ENCODE results near the gene CCDC12.
A peak's percentile ranks its signal among the peaks of the same experiment; 100 is the strongest.

Gene CCDC12

DNA sequence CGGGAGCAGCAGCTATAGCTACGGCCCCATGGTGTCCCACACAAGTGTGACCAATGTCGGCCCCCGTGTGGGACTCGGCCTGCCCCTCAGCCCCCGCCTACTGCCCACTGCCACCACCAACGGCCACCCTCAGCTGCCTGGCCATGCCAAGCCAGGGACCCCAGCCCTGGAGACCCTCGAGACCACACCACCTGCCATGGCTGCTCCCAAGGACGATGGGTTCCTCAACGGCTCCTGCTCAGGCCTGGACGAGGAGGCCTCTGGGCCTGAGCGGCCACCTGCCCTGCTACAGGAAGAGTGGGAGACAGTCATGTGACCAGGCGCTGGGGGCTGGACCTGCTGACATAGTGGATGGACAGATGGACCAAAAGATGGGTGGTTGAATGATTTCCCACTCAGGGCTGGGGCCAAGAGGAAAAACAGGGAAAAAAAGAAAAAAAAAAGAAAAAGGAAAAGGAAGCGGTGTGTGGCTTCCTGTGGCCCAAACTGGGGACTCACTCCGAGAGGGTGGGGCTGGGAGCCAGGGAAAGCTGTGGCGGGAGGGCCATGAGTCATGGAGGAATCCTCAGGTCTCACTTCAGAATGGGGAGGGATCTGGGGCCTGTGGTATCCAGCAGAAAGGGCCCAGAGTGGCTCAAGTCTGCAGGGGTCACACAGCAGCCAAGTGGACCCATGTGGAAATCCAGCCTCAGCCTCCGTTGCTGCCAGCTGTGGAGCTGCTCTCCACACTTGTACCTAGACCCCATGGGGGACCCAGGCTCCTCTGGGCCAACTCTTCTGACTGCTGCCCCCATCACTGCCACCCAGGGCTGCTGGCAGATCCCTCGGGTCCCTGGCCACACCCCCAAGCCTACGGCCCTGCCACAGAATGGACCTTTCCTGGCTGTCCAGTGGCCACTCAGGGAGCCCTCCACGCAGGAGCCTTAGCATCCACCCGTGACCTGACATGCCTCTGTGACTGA, 72.9 kb downstream of the CCDC12 start:
- no peak for DNase-seq

DNA sequence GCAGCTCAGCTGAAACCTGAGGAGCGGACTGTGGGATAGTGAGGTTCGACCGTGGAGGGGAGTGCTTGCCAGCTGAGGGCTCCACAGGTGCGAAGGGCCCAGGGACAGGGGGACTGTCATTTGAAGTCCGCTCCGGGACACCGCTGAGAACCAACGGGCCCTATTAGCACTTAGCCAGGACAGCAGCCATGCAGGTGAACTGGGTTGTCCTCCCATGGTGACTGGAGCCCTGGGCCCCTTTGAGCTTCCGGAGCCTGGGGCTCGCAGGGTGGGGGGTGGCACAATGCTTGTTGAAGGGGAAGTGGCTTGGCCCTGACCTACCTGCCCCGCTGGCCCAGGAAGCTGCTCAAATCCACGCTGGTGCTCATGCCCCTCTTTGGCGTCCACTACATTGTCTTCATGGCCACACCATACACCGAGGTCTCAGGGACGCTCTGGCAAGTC, 74.3 kb downstream of the CCDC12 start:
- no peak for DNase-seq

DNA sequence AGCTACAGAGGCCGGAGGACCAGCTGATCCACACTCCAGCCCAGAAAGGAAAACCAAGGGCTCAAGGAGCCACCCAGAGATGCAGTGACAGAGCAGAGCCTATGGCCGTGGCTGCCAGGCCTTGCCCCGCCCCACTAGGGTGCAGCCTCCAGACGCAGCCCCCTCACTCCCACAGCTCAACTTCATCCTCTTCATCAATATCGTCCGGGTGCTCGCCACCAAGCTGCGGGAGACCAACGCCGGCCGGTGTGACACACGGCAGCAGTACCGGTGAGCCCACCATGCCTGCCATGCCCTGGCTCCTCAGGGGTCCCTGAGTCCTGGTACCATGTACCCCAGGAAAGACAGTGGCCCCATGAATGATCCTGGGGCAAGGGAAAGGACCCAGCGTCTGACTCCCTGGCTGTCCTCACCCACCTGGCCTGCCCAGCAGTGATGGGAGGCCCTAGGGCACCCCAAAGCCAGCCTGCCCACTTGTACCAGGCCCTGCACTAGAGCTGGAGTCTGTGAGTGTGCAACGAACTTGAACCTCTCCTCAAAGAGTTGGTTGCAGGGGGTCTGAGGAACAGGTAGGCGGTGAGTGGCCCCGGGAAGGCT, 74.9 kb downstream of the CCDC12 start:
- DNase-seq = no peak

DNA sequence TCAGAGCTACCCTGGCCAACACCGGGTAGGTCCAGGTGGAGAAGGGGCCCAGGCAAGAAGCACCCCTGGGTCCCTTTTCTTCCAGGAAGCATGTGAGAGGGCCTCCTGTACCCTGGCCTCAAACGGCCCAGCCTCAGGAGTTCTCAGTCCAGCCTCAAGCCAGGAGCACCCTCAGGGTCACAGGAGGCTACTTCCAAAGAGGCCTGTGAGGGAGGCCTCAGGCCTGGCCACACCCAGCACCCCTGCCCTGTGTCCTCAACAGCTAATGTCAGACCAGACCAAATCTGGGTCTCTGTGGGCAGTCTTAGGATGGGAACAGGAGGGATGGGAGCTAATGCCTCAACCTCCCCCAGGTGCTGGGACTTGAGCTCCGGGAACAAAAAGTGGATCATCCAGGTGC, 75.5 kb downstream of the CCDC12 start:
- no peak for DNase-seq

DNA sequence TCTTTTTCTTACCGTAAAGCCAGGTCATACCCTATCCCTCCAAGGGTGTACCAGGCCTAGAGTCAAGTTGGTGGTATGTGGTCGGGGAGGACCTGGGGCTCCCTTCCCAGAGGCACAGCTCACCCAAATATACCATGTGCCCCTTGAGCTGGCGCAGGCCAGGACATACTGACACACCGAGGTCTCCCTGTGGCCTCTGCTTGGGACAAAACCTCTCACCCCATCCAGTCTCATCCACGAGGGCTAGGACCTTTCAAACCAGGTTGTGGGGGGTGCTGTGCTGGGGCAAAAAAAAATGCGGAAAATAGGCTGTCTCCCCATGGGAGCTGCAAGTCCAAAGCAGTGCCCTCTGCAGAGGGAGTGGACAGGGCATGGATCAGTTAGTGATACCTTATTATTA, 76.2 kb downstream of the CCDC12 start:
- no peak for DNase-seq

DNA sequence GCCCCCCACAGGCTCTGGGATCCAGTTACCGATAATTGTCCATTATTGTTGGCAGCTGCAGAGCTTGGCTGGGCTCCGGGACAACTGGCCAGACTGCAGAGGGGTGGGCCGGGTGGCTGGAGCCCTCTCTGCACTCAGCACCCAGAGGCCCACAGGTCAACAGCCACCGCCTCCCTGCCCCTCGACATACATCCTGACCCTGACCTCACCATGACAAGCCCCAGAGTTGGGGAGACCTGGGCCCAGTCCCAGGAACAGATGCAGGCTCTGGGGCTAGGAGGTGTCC, 76.6 kb downstream of the CCDC12 start:
- no peak for DNase-seq

DNA sequence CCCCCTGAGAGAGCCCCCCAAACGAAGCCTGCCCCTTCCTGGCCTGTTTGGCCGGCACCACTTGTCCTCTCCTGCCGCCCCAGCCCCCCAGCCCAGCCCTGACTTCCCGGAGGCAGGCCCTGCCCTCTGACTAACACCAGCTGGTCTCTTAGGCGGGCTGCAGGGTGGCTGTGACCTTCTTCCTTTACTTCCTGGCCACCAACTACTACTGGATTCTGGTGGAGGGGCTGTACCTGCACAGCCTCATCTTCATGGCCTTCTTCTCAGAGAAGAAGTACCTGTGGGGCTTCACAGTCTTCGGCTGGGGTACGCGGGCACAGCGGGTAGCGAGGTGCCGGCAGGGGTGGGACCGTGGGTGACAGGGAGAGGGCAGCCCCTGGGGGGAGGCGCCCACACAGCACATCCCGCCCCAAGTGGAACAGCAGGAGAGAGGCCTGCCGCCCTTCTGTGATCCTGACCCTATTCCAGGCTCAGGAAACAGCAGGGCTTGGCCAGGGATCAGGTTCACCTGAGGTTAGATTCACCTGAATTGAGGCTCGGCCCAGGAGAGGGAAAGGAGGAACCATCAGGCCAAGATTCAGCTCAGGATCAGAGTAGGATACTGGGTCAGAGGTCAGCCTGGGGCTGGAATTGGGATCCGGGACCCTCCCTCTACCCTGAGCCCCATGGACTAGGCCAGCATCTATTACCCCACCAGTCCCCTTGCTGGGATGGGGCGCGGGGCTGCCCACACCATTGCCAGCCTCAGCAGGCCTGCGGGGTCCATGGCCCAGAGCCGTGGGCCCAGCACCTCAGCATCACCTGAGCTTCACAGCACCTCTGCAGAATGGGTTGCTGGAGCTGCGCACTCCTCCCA, 77.2 kb downstream of the CCDC12 start:
- no peak for DNase-seq

DNA sequence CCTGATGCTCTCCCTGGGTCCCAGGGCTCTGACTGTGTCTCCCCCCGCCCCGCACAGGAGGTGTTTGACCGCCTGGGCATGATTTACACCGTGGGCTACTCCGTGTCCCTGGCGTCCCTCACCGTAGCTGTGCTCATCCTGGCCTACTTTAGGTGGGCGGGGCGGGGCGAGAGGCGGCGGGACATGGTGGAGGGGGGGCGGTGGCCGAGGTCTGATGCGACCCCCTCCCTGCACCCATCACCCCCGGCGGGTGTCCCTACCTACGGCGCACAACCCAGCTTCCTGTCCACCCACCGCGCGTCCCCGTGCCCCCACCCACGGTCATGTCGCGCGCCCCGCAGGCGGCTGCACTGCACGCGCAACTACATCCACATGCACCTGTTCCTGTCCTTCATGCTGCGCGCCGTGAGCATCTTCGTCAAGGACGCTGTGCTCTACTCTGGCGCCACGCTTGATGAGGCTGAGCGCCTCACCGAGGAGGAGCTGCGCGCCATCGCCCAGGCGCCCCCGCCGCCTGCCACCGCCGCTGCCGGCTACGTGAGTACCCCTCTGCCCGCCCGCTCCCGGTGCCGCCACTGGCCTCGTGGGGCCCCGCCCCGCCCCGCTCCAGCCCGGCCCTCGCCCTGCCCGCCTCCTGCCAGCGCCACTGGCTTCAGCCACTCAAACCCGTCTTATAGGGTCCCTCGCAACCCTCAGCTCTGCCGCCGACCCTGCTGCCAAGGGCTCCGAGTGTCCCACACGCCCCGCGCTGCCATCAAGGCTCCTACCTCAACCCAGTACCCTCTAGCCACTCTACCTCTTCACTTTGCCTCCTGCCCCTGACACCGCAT, 78.0 kb downstream of the CCDC12 start:
- no peak for DNase-seq

DNA sequence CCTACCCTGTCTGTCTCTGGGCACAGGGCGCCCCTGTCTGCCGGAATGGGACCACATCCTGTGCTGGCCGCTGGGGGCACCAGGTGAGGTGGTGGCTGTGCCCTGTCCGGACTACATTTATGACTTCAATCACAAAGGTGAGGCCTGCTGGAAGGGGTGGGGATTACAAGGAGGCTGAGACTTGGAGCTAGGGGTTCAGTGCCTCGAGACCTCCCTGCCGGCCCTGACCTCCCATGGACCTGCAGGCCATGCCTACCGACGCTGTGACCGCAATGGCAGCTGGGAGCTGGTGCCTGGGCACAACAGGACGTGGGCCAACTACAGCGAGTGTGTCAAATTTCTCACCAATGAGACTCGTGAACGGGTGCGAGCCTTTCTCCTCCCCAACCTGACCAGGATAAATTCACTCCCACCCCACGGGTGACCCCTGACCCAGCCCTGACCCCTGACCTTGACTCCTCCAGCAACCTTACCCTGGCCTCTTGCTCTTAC, 78.7 kb downstream of the CCDC12 start:
- DNase-seq = no peak

DNA sequence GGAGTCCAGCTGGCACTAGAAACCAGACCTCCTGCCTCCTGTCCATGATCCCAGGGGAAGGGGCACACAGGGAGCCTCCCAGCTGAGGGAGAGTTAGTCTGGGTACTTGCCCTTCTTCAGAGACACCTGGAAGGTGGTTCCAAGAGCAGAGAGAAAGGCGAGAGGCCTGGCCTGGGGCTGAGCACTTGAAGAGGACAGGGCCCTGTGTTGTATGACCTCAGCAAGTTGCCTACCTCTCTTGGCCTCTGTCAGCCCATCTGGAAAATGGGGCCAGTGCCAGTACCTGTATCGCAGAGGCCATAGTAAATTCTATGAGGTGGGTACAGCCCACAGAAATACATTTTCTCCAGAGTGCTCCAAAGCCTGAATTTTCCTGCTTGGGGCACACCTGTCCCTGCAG, 79.5 kb downstream of the CCDC12 start:
- DNase-seq = no peak

DNA sequence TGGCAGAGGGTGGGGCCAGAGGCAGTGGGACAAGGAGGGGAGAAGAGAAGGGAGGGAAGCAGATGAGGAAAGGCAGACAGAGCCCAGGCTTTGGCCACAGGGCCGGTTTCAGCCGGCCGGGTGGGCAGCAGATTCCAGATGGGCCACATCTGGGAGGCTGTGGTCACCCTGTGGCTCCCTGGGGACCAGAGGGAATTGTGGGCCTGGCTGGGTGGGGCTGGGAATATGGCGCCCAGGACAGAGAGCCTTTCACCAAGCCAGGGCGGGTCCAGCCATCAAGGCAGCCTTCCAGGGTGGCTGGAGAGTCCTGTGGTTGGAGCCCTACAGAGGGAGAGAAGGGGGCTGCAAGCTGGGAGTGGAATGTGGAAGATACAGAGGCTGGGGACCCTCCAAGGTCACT, 80.2 kb downstream of the CCDC12 start:
- no peak for DNase-seq

DNA sequence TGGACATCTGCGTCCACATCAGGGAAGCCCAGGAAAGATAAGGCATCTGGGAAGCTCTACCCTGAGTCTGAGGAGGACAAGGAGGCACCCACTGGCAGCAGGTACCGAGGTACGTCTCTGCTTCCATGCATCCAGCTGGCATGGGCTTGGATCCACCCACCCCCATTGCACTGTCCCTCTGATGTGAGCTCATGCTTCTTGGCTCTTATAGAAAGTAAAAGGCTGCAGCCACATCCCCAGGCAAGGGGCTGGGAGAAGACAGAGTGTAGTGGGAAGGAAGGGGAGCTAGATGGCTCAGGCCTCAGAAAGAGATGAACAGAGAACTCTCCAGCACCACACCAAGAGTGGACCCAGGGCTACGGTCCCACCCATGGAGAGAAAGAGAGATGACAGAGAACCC, 80.8 kb downstream of the CCDC12 start:
- DNase-seq = no peak

DNA sequence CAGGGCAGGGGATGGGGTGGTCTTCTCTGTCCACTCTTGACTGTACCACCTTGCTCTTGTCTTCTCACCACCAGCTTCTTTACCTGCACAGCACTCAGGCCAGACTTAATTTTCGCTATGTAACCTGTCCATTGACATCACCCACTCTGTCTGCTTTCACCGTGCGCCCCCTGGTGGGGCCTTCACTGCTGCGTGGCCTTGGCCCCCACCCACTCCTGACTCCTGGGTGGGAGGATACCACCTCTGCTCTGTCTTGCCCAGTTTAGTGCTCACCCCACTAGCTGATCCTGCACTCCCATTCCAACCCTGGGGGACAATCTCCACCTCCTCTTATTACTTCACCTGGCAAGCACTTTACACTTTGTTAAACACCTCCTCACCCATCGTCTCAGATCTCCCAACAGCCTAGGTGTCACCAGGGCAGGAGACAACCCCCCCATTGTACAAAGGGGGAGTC, 81.3 kb downstream of the CCDC12 start:
- no peak for DNase-seq

DNA sequence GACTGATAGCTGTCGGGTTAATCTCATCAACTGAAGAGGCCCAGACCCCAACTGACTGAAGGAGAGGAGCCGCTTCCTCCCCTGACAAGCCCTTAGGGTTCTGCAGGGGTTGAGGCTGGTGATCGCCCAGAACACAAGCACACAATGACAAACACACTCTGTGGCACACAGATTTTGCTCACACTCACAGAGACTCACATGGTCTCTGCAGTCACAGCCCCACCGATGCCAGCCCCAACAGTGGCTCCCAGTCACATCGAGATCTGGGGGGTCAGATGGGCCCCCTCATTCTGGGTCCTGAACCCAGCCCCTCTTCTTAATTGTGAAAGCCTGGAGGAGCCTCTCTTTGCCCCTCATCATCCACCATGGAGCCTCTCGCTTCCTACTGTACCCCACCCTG, 82.3 kb downstream of the CCDC12 start:
- DNase-seq = no peak

DNA sequence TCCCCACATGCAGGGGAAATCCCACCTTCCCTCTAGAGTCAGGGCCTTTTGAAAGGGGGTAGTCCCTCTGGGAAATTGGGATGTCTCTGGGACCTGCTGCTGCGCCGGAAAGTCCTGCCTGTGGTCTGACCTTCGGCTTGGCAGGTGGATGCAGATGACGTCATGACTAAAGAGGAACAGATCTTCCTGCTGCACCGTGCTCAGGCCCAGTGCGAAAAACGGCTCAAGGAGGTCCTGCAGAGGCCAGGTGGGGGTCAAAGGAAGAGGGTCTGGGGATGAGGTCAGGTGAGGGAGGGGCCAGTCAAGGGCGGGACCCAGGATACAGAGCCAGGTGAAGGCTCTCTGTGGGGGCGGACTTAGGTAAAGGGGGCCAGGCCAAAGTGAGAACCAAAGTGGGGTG, 82.8 kb downstream of the CCDC12 start:
- DNase-seq = no peak

DNA sequence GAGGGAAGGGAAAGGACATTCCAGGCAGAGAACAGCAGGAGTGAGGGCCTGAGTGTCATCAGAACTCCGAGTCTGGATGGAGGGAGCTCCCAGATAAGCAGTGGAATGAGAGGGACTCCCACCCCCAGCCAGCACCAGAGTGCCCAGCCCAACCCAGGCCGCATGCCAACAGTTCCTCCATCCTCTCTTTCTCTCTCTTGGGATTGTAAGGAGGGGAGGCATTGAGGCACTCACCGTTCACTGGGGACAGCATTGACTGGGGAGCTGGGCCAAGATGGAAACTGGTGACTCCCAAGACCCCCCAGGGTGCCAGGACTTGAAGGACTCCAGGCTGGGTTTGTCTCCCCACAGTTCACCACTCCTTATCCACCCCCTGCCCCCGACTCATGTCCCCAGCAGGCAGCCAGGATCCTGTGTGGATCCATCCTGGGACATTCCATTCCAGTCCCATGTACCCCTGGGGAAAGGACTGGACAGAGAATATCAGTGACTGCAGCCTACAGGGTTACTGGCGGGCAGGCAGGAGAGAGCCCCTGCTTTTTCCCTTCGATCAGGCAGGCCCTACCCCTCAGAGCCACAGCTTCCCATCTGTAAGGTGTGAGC, 83.3 kb downstream of the CCDC12 start:
- DNase-seq = no peak

DNA sequence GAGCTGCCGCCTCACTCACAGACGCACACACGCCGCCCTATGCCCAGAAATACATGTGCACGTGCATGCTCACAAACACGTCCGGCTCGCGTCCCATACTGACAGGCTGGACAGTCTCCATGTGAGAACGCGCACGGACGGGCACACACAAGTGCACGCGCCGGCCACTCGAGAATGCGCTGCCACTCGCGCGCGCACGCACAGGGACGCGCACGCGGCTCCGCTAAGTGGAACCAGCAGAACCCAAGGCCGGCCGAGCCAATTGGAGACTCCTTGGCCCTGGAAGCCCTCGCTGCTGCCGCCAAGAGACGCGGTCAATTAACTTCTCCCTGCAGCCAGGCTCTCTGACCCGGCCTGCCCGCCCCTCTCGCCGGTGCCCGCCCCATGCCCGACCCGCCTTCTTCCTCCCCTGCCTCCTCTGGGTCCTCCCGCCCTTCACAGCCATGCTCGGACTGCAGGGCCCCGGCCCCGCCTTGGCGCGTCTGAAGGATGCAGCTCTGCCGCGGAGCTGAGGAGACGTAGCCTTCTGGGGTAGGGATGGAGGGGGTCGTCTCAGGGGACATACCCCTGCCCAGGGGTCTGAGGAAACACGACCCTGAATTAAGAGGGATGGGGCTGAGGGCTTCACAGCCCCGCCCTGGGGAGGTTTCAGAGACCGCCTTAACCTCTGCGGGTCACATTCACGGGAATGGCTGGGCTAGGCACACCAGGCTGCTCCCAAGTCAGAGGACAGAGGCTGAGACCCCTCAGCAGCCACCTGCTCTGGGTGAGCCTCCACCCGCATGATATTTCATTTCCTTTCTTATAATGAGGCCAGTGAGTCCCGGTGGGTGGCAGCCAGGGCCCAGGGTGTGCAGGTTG, 84.0 kb downstream of the CCDC12 start:
- peak; percentile 28 for DNase-seq

DNA sequence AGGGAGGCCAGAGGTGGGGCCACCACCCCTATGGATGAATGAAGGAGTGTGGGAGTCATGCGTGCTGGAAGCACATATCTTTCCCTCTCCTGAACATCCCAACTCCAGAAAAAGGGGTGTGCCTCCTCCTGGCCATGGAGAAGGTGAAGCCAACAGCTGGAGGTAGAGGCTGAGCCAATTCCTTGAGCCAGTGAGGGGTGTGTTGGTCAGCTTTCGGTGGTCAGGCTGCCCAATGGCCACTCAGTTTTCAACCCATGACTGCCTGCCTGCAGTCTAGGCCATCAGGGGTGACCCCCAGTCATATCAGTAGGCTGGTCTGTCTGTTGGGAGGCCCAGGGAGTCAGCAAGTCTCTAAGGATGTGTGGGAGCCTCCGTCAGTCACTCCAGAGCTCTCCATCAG, 85.4 kb downstream of the CCDC12 start:
- DNase-seq = no peak

DNA sequence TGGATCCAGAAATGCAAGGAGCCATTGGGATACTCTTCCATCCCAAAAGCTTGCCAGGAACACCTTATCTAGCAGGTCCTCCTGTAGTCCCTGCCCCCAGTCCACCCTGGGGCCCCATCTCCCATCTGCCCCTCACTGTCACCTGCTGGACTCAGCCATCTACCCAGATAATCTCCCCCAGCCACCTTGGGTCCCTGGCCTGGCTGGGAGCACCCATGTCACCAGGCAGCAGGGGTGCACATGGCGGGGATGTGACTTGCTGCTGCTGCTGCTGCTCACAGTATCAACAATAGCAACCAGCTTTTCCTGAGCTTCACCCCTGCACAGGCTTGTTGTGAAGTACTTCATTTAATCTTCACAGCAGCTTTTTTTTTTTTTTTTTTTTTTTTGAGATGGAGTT, 86.4 kb downstream of the CCDC12 start:
- DNase-seq = no peak

DNA sequence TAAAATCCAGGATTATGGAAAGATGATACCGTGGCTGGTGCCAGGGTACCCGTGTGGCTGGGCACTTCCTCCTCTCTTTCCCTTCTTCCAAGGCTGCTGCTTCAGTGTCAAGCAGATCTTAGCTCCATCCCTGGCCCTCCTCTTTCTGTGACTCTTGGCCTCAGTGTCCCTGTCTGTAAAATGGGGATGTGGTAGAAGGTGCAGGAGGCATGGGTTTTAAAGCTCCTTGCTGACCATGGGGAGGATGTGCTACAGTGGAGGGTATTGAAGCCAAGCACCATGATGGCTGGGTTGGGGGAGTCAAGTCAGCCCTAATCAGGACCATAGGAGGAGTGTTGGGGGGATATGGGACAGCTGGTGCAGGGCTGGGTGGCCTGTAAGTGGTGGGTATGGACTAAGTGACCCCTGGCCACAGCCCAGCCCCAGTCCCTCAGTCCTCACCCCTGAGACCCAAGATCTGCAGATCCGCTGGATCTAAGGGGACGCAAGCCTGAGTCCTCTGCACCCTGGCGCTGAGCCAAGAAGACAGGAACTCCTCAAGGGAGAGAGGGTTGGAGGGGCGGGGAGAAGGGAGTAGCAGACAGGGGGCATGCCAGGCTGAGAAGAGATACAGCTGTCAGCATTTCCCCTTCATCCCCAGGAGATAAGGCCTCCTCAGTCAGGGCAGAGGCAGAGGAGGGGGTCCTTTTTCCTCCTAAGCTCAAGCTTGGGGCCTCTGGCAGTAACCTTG, 87.0 kb downstream of the CCDC12 start:
- DNase-seq = no peak
